Vagina (tissue), 2 donors: Measurements from ENCODE around the gene SUCLA2. TPM values are rescaled to one million over a fixed set of nuclear protein-coding genes. Genes with fewer than 3 reads are reported as not detected.
"Not testable (repeated sequence)": the region's sequence is repeated elsewhere in the genome, so short reads cannot be mapped to it uniquely, and the experiment has no call there.

Experiments
- DNase-seq, 2 donors: peaks; one replicate each; pipeline ENCODE4 v3.0.0-alpha.2; 2017; ENCODE audit errors: extremely low spot score in 2 of 2
- H3K27ac ChIP-seq: fragments of 200-600 bp; sonication (generic); one replicate; pipeline ENCODE4 v1.5.1; 2019
- H3K27me3 ChIP-seq: fragments of 200-600 bp; sonication (generic); one replicate; pipeline ENCODE4 v1.5.1; 2019
- H3K36me3 ChIP-seq, 2 donors: fragments of 200-600 bp; sonication (generic); one replicate each; pipeline ENCODE4 v1.5.1; 2017 to 2019
- H3K4me1 ChIP-seq: fragments of 200-600 bp; sonication (generic); one replicate; pipeline ENCODE4 v1.5.1; 2019
- H3K4me3 ChIP-seq, 2 donors: fragments of 200-600 bp; sonication (generic); 1 replicate in 1 of 2; 2 replicates in 1 of 2; pipeline ENCODE4 v1.5.1; 2016 to 2019
- H3K9me3 ChIP-seq: fragments of 200-600 bp; sonication (generic); one replicate; pipeline ENCODE4 v1.5.1; 2019
- POLR2A ChIP-seq, 2 donors: fragments of 450-650 bp; IDR thresholded peaks; one replicate each; pipeline ENCODE4 v1.6.1; 2017; ENCODE audit warnings: antibody characterized with exemption in 2 of 2, mild to moderate bottlenecking in 2 of 2, moderate library complexity in 2 of 2
- POLR2AphosphoS5 ChIP-seq, 2 donors: sonication (generic); formaldehyde crosslinking; IDR thresholded peaks; one replicate each; pipeline ENCODE4 v1.9.0; 2017; ENCODE audit warnings: antibody characterized with exemption in 2 of 2, mild to moderate bottlenecking in 2 of 2, low read depth in 1 of 2; ENCODE audit not compliant: insufficient read depth in 1 of 2
- intact Hi-C: fragments of 100-400 bp; cut with DNase I; formaldehyde crosslinking; loops from one replicate; pipeline ENCODE4 v1.15.1; 2023
- total RNA-seq: library from RNA; depleted of rRNA; stranded (reverse); fragments of >200 nt; gene quantifications from one replicate; pipeline ENCODE4 v1.2.3, GENCODE V29; 2016
- TF ChIP-seq, protein P1 (sequence below), 3 experiments: fragments of 450-650 bp in 2 of 3; fragments of 200-600 bp in 1 of 3; sonication (generic) in 1 of 3; IDR thresholded peaks; one replicate each; pipeline ENCODE4 v1.5.1; 2017 to 2019; ENCODE audit warnings: antibody characterized with exemption in 3 of 3, mild to moderate bottlenecking in 2 of 3, moderate library complexity in 2 of 3

Gene SUCLA2
- total RNA-seq, 1 donor from 2014 or later = 51.1 TPM

DNA sequence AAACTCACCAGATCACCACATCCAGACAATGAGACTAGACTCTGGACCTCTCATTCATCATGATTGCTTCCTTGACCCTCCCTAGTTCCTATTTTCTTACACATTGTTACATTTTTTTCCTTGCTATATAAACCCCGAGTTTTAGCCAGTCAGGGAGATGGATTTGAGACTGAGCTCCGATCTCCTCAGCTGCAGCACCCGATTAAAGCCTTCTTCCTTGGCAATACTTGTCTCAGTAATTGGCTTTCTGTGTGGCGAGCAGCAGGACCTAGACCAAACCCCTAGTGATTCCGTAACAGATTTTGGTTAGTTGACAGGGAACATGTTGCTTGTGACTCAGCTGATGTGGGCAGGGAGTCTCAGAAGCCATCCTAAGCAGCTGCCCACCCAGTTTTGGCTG is 44.0 kb downstream of the SUCLA2 start:
- H3K9me3 ChIP-seq = no peaks in the 10 kb centered on the region
- DNase-seq = no peak
- no peaks in the 10 kb centered on the region for H3K27me3 ChIP-seq
- H3K36me3 ChIP-seq = peaks cover 3 to 28% of the 10 kb centered on the region in 2 donors
- intact Hi-C loops = no loop called here
- TF ChIP-seq, protein P1, sequence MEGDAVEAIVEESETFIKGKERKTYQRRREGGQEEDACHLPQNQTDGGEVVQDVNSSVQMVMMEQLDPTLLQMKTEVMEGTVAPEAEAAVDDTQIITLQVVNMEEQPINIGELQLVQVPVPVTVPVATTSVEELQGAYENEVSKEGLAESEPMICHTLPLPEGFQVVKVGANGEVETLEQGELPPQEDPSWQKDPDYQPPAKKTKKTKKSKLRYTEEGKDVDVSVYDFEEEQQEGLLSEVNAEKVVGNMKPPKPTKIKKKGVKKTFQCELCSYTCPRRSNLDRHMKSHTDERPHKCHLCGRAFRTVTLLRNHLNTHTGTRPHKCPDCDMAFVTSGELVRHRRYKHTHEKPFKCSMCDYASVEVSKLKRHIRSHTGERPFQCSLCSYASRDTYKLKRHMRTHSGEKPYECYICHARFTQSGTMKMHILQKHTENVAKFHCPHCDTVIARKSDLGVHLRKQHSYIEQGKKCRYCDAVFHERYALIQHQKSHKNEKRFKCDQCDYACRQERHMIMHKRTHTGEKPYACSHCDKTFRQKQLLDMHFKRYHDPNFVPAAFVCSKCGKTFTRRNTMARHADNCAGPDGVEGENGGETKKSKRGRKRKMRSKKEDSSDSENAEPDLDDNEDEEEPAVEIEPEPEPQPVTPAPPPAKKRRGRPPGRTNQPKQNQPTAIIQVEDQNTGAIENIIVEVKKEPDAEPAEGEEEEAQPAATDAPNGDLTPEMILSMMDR (IDR thresholded peaks at IDR 0.05) = no peak
- TF ChIP-seq POLR2AphosphoS5 (IDR thresholded peaks at IDR 0.05; ENCODE audit: insufficient read depth in 1 of 2, low read depth in 1 of 2) = no peak
- TF ChIP-seq POLR2A (IDR thresholded peaks at IDR 0.05) = no peak
- no peak overlapping the region for H3K27ac ChIP-seq
- H3K4me1 ChIP-seq = no peaks in the 10 kb centered on the region
- no peak overlapping the region for H3K4me3 ChIP-seq

DNA sequence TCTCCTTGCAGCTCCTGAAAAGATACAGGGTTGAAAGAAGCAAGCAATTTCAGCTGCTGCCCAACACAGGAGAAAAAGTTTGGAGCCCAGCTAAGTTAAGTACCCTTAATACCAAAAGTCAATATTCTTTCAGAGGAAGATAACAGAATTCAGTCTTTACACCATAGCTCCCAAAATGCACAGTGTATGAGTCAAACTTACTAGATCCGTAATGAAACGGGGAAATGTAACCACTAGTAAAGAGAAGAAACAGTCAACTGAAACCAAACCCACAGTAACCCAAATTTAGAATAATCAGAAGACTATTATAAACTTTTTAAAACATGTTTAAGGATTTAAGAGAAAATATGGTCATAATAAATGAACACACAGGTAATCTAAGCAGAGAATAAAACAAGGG is 45.2 kb downstream of the SUCLA2 start:
- H3K4me1 ChIP-seq = no peaks in the 10 kb centered on the region
- TF ChIP-seq, protein P1 (IDR thresholded peaks at IDR 0.05) = no peak
- no peak for TF ChIP-seq POLR2A (IDR thresholded peaks at IDR 0.05)
- no peak for TF ChIP-seq POLR2AphosphoS5 (IDR thresholded peaks at IDR 0.05; ENCODE audit: insufficient read depth in 1 of 2, low read depth in 1 of 2)
- no peak overlapping the region for H3K4me3 ChIP-seq
- no peak overlapping the region for H3K27ac ChIP-seq
- H3K36me3 ChIP-seq = peaks cover 3 to 28% of the 10 kb centered on the region in 2 donors
- H3K27me3 ChIP-seq = no peaks in the 10 kb centered on the region
- no peak for DNase-seq
- intact Hi-C loops = no loop called here
- no peaks in the 10 kb centered on the region for H3K9me3 ChIP-seq

DNA sequence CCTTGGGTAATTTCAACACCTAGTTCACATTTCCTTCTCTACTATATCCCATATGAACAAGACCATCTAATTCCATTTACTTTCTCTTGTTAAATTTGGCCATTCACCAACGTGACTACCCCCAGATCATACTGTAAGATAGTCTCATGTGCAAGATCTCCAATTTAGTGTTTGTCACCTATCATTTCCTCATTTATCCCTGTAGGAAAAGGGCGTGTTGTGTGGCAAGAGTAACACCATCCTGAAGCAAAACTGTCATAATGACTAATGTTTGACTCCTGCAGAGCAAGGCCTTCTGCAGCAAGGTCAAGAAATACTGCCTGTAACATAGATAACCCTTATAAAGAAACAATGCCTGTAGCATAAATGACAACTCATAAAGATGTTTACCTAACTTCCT is 51.3 kb downstream of the SUCLA2 start:
- no peak for DNase-seq
- Histone ChIP-seq H3K27ac (no peak overlapping the region), H3K9me3 (no peaks in the 10 kb centered on the region), H3K4me3 (no peak overlapping the region), H3K4me1 (no peaks in the 10 kb centered on the region), H3K36me3 (peaks cover 3 to 20% of the 10 kb centered on the region in 2 donors), H3K27me3 (no peaks in the 10 kb centered on the region)
- intact Hi-C loops = no loop called here
- TF ChIP-seq, protein P1 (IDR thresholded peaks at IDR 0.05) = no peak
- TF ChIP-seq POLR2AphosphoS5 (IDR thresholded peaks at IDR 0.05; ENCODE audit: insufficient read depth in 1 of 2, low read depth in 1 of 2) = no peak
- TF ChIP-seq POLR2A (IDR thresholded peaks at IDR 0.05) = no peak

DNA sequence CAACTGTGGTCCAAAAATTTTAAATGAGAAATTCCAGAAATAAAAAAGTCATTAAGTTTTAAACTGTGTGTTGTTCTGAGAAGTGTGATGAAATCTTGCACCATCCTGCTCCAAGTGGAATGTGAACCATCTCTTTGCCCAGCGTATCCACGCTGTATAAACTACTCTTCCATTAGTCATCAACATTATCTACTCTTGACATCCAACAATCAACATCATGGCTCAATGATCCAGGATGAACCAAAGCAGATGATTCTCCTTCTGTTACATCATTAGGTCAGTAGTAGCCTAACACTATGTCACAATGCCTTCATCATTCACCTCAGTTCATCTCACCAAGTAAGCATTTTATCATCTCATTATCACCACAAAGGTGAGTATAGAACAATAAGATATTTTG is 55.3 kb downstream of the SUCLA2 start:
- no peaks in the 10 kb centered on the region for H3K9me3 ChIP-seq
- no peaks in the 10 kb centered on the region for H3K4me1 ChIP-seq
- intact Hi-C loops = no loop called here
- peaks cover 0 to 40% of the 10 kb centered on the region in 2 donors for H3K36me3 ChIP-seq
- no peaks in the 10 kb centered on the region for H3K27me3 ChIP-seq
- H3K4me3 ChIP-seq = no peak overlapping the region
- DNase-seq = no peak
- H3K27ac ChIP-seq = no peak overlapping the region
- no peak for TF ChIP-seq POLR2A (IDR thresholded peaks at IDR 0.05)

DNA sequence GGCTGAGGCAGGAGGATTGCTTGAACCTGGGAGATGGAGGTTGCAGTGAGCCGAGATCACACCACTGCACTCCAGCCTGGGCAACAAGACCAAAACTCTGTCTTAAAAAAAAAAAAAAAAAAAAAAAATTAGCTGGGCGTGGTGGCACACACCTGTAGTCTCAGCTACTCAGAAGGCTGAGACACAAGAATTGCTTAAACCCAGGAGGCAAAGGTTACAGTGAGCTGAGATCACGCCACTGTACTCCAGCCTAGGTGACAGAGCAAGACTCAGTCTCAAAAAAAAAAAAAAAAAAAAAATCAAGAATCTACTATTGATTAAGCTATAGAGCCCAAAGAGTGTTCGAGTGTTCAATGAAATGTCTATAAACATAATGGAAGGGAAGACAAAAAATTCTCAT is 55.9 kb downstream of the SUCLA2 start:
- H3K9me3 ChIP-seq, DNase-seq, intact Hi-C loops, H3K27ac ChIP-seq, H3K27me3 ChIP-seq, H3K4me3 ChIP-seq, H3K4me1 ChIP-seq: not testable (repeated sequence)
- H3K36me3 ChIP-seq = peaks cover 0 to 40% of the 10 kb centered on the region in 2 donors

DNA sequence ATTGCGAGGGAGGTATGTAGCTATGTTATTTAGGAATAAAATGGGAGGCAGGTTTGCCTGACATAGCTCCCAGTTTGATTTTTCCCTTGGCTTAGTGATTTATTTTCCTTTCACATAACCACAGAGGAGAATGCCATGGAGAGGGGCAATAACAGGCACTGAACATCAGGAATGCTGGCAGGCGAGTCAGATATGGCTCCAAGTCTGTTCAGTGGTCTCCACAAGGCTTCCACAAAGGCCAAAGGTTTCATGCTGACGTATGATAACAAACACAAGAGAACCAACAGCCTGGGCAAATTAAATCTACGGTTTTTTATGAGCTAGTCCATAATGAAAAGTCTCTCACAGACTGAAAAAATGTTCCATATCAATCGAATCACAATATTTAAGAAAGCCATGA is 66.7 kb downstream of the SUCLA2 start:
- no peak overlapping the region for H3K27ac ChIP-seq
- no peaks in the 10 kb centered on the region for H3K9me3 ChIP-seq
- H3K36me3 ChIP-seq = no peaks in the 10 kb centered on the region
- DNase-seq = no peak
- H3K4me3 ChIP-seq = no peak overlapping the region
- intact Hi-C loops = no loop called here
- no peaks in the 10 kb centered on the region for H3K27me3 ChIP-seq
- no peaks in the 10 kb centered on the region for H3K4me1 ChIP-seq
- TF ChIP-seq POLR2AphosphoS5 (IDR thresholded peaks at IDR 0.05; ENCODE audit: insufficient read depth in 1 of 2, low read depth in 1 of 2) (no peak), POLR2A (IDR thresholded peaks at IDR 0.05) (no peak)
- TF ChIP-seq, protein P1 (IDR thresholded peaks at IDR 0.05) = no peak
